SU-DHL-6 (cell line): Measurements from ENCODE around the gene F2RL1.

ENCODE experiments used
- H2AFZ ChIP-seq: fragments of 200-600 bp; sonication (generic); 2 replicates; pipeline ENCODE4 v1.6.1; 2014; ENCODE audit warnings: low read depth, mild to moderate bottlenecking, moderate library complexity, mixed read lengths, antibody characterized with exemption, low read length; ENCODE audit not compliant: severe bottlenecking
- H3F3A ChIP-seq: fragments of 200-600 bp; shearing (Covaris generic); 2 replicates; pipeline ENCODE4 v1.6.0; 2016; ENCODE audit warnings: antibody characterized with exemption, mild to moderate bottlenecking; ENCODE audit not compliant: insufficient read depth
- H3K27ac ChIP-seq: fragments of 200-600 bp; sonication (generic); 2 replicates; pipeline ENCODE4 v1.5.1; 2016; ENCODE audit warnings: low read depth, mild to moderate bottlenecking, low read length, moderate library complexity, mixed read lengths
- H3K27me3 ChIP-seq: fragments of 200-600 bp; sonication (generic), shearing (Covaris generic); 2 replicates; pipeline ENCODE4 v1.6.0; 2014; ENCODE audit warnings: mild to moderate bottlenecking, low read length
- H3K36me3 ChIP-seq: fragments of 200-600 bp; sonication (generic); 2 replicates; pipeline ENCODE4 v1.6.1; 2014; ENCODE audit warnings: mild to moderate bottlenecking, low read length, mixed read lengths
- H3K4me2 ChIP-seq: fragments of 300-600, 200-600 bp; shearing (Covaris generic), sonication (generic); 2 replicates; pipeline ENCODE4 v1.6.0; 2014; ENCODE audit warnings: low read length, low read depth, mild to moderate bottlenecking; ENCODE audit not compliant: poor library complexity, severe bottlenecking
- H3K4me3 ChIP-seq: fragments of 200-600 bp; sonication (generic); 2 replicates; pipeline ENCODE4 v1.5.1; 2014; ENCODE audit warnings: antibody characterized with exemption, low read length, mild to moderate bottlenecking, mixed read lengths; ENCODE audit not compliant: insufficient read depth, poor library complexity, severe bottlenecking
- H3K79me2 ChIP-seq: fragments of 200-600 bp; sonication (generic); 2 replicates; pipeline ENCODE4 v1.6.1; 2014; ENCODE audit warnings: mild to moderate bottlenecking, low read length, moderate library complexity; ENCODE audit not compliant: insufficient read depth
- H3K9ac ChIP-seq: fragments of 200-600 bp; sonication (generic); 2 replicates; pipeline ENCODE4 v1.7.0; 2014; ENCODE audit warnings: mild to moderate bottlenecking, low read length
- H3K9me2 ChIP-seq: fragments of 200-600 bp; sonication (generic); replicated peaks from 2 replicates; pipeline ENCODE4 v1.6.1; 2014; ENCODE audit warnings: low read length; ENCODE audit not compliant: insufficient read depth
- H3K9me3 ChIP-seq: fragments of 200-600 bp; sonication (generic); 2 replicates; pipeline ENCODE4 v1.6.1; 2014; ENCODE audit warnings: low read length, mixed read lengths; ENCODE audit not compliant: insufficient read depth
- H4K20me1 ChIP-seq: fragments of 200-600 bp; sonication (generic); 2 replicates; pipeline ENCODE4 v1.6.1; 2014; ENCODE audit warnings: low read depth, mild to moderate bottlenecking, antibody characterized with exemption, low read length, moderate library complexity, mixed read lengths
- EZH2phosphoT487 ChIP-seq: fragments of 200-600 bp; sonication (generic), shearing (Covaris generic); conservative IDR thresholded peaks from 2 replicates; pipeline ENCODE4 v1.6.1; 2018; ENCODE audit warnings: mild to moderate bottlenecking, antibody characterized with exemption, low read length, moderate library complexity, mixed read lengths
- TF ChIP-seq, protein P1 (sequence below): fragments of 200-600 bp; sonication (generic); IDR thresholded peaks from one replicate; pipeline ENCODE4 v1.5.1; 2017; ENCODE audit warnings: antibody characterized with exemption, mild to moderate bottlenecking, low read length, moderate library complexity; ENCODE audit not compliant: insufficient read depth, poor library complexity, severe bottlenecking

Gene F2RL1

DNA sequence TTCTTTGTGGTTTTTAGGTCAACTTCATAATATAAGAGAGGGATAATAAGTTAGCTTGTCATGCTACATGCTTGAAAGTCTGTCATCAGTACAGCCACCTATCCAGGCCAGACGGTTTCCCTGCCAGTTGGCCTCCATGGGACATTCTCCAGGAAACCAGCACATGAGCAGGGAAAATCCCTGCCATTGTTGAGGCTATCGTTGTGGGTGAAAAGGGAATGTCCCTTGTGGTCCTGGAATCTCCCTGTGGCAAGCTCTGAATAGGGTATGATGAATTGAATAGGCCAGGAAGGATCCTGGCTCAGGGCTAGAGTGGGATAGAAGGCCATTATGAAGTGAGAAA lies 12.3 kb downstream of the F2RL1 start:
- Histone ChIP-seq H3K4me3 (no peak overlapping the region), H4K20me1 (no peaks in the 10 kb centered on the region), H3K27ac (no peak overlapping the region), H3K27me3 (no peaks in the 10 kb centered on the region), H3K36me3 (no peaks in the 10 kb centered on the region), H3F3A (no peaks in the 10 kb centered on the region), H3K4me2 (no peak overlapping the region), H3K79me2 (no peaks in the 10 kb centered on the region), H2AFZ (no peak overlapping the region), H3K9ac (no peak overlapping the region), H3K9me3 (no peaks in the 10 kb centered on the region), H3K9me2 (no peaks in the 10 kb centered on the region)
- TF ChIP-seq, protein P1, sequence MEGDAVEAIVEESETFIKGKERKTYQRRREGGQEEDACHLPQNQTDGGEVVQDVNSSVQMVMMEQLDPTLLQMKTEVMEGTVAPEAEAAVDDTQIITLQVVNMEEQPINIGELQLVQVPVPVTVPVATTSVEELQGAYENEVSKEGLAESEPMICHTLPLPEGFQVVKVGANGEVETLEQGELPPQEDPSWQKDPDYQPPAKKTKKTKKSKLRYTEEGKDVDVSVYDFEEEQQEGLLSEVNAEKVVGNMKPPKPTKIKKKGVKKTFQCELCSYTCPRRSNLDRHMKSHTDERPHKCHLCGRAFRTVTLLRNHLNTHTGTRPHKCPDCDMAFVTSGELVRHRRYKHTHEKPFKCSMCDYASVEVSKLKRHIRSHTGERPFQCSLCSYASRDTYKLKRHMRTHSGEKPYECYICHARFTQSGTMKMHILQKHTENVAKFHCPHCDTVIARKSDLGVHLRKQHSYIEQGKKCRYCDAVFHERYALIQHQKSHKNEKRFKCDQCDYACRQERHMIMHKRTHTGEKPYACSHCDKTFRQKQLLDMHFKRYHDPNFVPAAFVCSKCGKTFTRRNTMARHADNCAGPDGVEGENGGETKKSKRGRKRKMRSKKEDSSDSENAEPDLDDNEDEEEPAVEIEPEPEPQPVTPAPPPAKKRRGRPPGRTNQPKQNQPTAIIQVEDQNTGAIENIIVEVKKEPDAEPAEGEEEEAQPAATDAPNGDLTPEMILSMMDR: no peak
- no peak for TF ChIP-seq EZH2phosphoT487

- no peaks in the 10 kb centered on the region for H3K36me3 ChIP-seq
- H3F3A ChIP-seq: no peaks in the 10 kb centered on the region
- H3K9me2 ChIP-seq: no peaks in the 10 kb centered on the region
- H3K4me2 ChIP-seq: no peak overlapping the region
- no peak overlapping the region for H3K9ac ChIP-seq
- no peak overlapping the region for H2AFZ ChIP-seq
- H3K4me3 ChIP-seq: no peak overlapping the region
- H3K27me3 ChIP-seq: no peaks in the 10 kb centered on the region
- H3K9me3 ChIP-seq: no peaks in the 10 kb centered on the region
- TF ChIP-seq EZH2phosphoT487: no peak
- TF ChIP-seq, protein P1: no peak
- H3K27ac ChIP-seq: no peak overlapping the region
- no peaks in the 10 kb centered on the region for H3K79me2 ChIP-seq
- H4K20me1 ChIP-seq: no peaks in the 10 kb centered on the region
These were observed 17.4 kb downstream of the F2RL1 start for GRCh38 chr5:76836181-76836580.

GRCh38 chr5:76836585-76836984 lies 17.8 kb downstream of the F2RL1 start:
- Histone ChIP-seq H3K27me3 (no peaks in the 10 kb centered on the region), H3K36me3 (no peaks in the 10 kb centered on the region), H3K9me2 (no peaks in the 10 kb centered on the region), H2AFZ (no peak overlapping the region), H3K9ac (no peak overlapping the region), H3K4me3 (no peak overlapping the region), H4K20me1 (no peaks in the 10 kb centered on the region), H3K79me2 (no peaks in the 10 kb centered on the region), H3F3A (no peaks in the 10 kb centered on the region), H3K4me2 (no peak overlapping the region), H3K9me3 (no peaks in the 10 kb centered on the region), H3K27ac (no peak overlapping the region)
- TF ChIP-seq, protein P1: no peak
- TF ChIP-seq EZH2phosphoT487: no peak
